GM23338 (cell line): ENCODE results near the gene TCP11L1.

Experiments
- CTCF ChIP-seq, 2 experiments: fragments of 200-600 bp in 1 of 2; sonication (generic) in 1 of 2; conservative IDR thresholded peaks; 2 replicates each; pipeline versions ENCODE4 v1.5.1 to v1.6.1; 2016 to 2017; ENCODE audit warnings: antibody characterized with exemption in 2 of 2, low read depth in 2 of 2, mild to moderate bottlenecking in 2 of 2, moderate library complexity in 1 of 2
- EZH2 ChIP-seq: fragments of 200-600 bp; sonication (generic); IDR thresholded peaks from one replicate; pipeline ENCODE4 v1.8.0; 2017; ENCODE audit warnings: antibody characterized with exemption, mild to moderate bottlenecking, low read depth; ENCODE audit not compliant: unreplicated experiment
- POLR2AphosphoS5 ChIP-seq: IDR thresholded peaks from 2 replicates; pipeline ENCODE4 v1.6.1; 2016; ENCODE audit warnings: antibody characterized with exemption, low read depth

- TF ChIP-seq POLR2AphosphoS5 (no peak), EZH2 (no peak), CTCF (conservative IDR thresholded peaks at IDR 0.05; ENCODE audit: low read depth in 2 of 2) (no peak)
Measured at GRCh38 chr11:33000181-33000580, 39.2 kb upstream of the TCP11L1 start.
